A673 (cell line): ENCODE measurements around the gene EMP3. TPM values are rescaled to one million over a fixed set of nuclear protein-coding genes. Genes with fewer than 3 reads are reported as not detected.
"Not testable (repeated sequence)": the region's sequence is repeated elsewhere in the genome, so short reads cannot be mapped to it uniquely, and the experiment has no call there.

Experiments
- BruUV-seq: library from RNA; stranded (reverse); fragments of 400-500 nt; replicated peaks from 2 replicates; lab custom pipeline; 2021; lab: Mats Ljungman, UMichigan
- CTCF ChIA-PET: fragments of 300-600 bp; sonication (Branson Sonifier 250); formaldehyde crosslinking; loops from one replicate; lab custom pipeline; 2022; ENCODE audit warnings: antibody characterized with exemption; lab: Charles Lee
- POLR2A ChIA-PET: fragments of 300-600 bp; sonication (Branson Sonifier 250); formaldehyde crosslinking; loops from one replicate; lab custom pipeline; 2022; ENCODE audit warnings: antibody characterized with exemption; ENCODE audit not compliant: low non-redundant PET; lab: Charles Lee
- DNase-seq: peaks from one replicate; pipeline ENCODE4 v3.0.0-alpha.2; 2015; ENCODE audit warnings: low spot score
- H3K27ac ChIP-seq: fragments of 200-600 bp; sonication (generic); 2 replicates; pipeline ENCODE4 v1.5.1; 2016; ENCODE audit warnings: mixed run types, low read depth, mild to moderate bottlenecking, mixed read lengths, antibody characterized with exemption, low read length; ENCODE audit not compliant: poor library complexity, severe bottlenecking
- H3K27me3 ChIP-seq: fragments of 200-600 bp; sonication (generic); replicated peaks from 2 replicates; pipeline ENCODE4 v1.6.1; 2017; ENCODE audit warnings: mixed run types, low read depth, mild to moderate bottlenecking, mixed read lengths, antibody characterized with exemption, low read length; ENCODE audit not compliant: insufficient read depth, poor library complexity
- H3K36me3 ChIP-seq: fragments of 200-600 bp; sonication (generic); 2 replicates; pipeline ENCODE4 v1.6.1; 2016; ENCODE audit warnings: mixed run types, mild to moderate bottlenecking, mixed read lengths, antibody characterized with exemption, low read length; ENCODE audit not compliant: insufficient read depth, poor library complexity, severe bottlenecking
- H3K4me1 ChIP-seq: fragments of 200-600 bp; sonication (generic); 2 replicates; pipeline ENCODE4 v1.6.1; 2017; ENCODE audit warnings: mixed run types, mild to moderate bottlenecking, mixed read lengths, antibody characterized with exemption, low read length; ENCODE audit not compliant: insufficient read depth, poor library complexity, severe bottlenecking
- H3K4me3 ChIP-seq: fragments of 200-600 bp; sonication (generic); 2 replicates; pipeline ENCODE4 v1.5.1; 2016; ENCODE audit warnings: low read depth, mixed run types, mild to moderate bottlenecking, mixed read lengths, low read length; ENCODE audit not compliant: poor library complexity, severe bottlenecking
- H3K9me3 ChIP-seq: fragments of 200-600 bp; sonication (generic); 2 replicates; pipeline ENCODE4 v1.6.1; 2016; ENCODE audit warnings: mixed run types, low read depth, mild to moderate bottlenecking, mixed read lengths, antibody characterized with exemption, low read length; ENCODE audit not compliant: poor library complexity, severe bottlenecking
- EZH2 ChIP-seq: fragments of 200-600 bp; sonication (generic); IDR thresholded peaks from 2 replicates; pipeline ENCODE4 v1.6.1; 2017; ENCODE audit warnings: borderline replicate concordance, low read depth, mild to moderate bottlenecking, mixed read lengths, antibody characterized with exemption, low read length; ENCODE audit not compliant: poor library complexity, severe bottlenecking
- intact Hi-C: fragments of 100-400 bp; cut with micrococcal nuclease; formaldehyde crosslinking; loops from one replicate; pipeline ENCODE4 v1.10.0; 2022; ENCODE audit not compliant: unreplicated experiment
- total RNA-seq: library from RNA; stranded (reverse); gene quantifications from 2 replicates; pipeline ENCODE4 v1.2.3, GENCODE V29; 2021
- TF ChIP-seq, protein P1 (sequence below): fragments of 300-800, 200-600 bp; sonication (generic); conservative IDR thresholded peaks from 2 replicates; pipeline ENCODE4 v1.5.1; 2017; ENCODE audit warnings: low read depth, mild to moderate bottlenecking, antibody characterized with exemption, low read length, moderate library complexity, mixed read lengths

Gene EMP3
- total RNA-seq, 1 experiment from 2014 or later = 187 TPM

GRCh38 chr19:48371367-48371766 lies 46.0 kb downstream of the EMP3 start:
- intact Hi-C loops = no loop called here
- ChIA-PET POLR2A (no interaction called here), CTCF (interaction anchor here (2.8 kb wide), 1 partner anchor 20 kb away, joined by 10 read pairs; the partner anchor contains the start of gene KDELR1)
- Histone ChIP-seq H3K4me3 (no peak overlapping the region), H3K27me3 (no peaks in the 10 kb centered on the region), H3K9me3 (no peaks in the 10 kb centered on the region), H3K36me3 (no peaks in the 10 kb centered on the region), H3K4me1 (peaks cover 12% of the 10 kb centered on the region), H3K27ac (no peak overlapping the region)
- no TSS peak for BruUV-seq
- TF ChIP-seq, protein P1, sequence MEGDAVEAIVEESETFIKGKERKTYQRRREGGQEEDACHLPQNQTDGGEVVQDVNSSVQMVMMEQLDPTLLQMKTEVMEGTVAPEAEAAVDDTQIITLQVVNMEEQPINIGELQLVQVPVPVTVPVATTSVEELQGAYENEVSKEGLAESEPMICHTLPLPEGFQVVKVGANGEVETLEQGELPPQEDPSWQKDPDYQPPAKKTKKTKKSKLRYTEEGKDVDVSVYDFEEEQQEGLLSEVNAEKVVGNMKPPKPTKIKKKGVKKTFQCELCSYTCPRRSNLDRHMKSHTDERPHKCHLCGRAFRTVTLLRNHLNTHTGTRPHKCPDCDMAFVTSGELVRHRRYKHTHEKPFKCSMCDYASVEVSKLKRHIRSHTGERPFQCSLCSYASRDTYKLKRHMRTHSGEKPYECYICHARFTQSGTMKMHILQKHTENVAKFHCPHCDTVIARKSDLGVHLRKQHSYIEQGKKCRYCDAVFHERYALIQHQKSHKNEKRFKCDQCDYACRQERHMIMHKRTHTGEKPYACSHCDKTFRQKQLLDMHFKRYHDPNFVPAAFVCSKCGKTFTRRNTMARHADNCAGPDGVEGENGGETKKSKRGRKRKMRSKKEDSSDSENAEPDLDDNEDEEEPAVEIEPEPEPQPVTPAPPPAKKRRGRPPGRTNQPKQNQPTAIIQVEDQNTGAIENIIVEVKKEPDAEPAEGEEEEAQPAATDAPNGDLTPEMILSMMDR = no peak
- TF ChIP-seq EZH2 = no peak
- DNase-seq = no peak

- H3K36me3 ChIP-seq, H3K27me3 ChIP-seq, DNase-seq, H3K4me3 ChIP-seq, H3K27ac ChIP-seq, BruUV-seq, H3K9me3 ChIP-seq, intact Hi-C loops, POLR2A ChIA-PET: not testable (repeated sequence)
- CTCF ChIA-PET = interaction anchor here (2.8 kb wide), 1 partner anchor 19 kb away, joined by 10 read pairs; the partner anchor contains the start of gene KDELR1
- H3K4me1 ChIP-seq = peaks cover 12% of the 10 kb centered on the region
These were observed 46.4 kb downstream of the EMP3 start for GRCh38 chr19:48371771-48372170.

DNA sequence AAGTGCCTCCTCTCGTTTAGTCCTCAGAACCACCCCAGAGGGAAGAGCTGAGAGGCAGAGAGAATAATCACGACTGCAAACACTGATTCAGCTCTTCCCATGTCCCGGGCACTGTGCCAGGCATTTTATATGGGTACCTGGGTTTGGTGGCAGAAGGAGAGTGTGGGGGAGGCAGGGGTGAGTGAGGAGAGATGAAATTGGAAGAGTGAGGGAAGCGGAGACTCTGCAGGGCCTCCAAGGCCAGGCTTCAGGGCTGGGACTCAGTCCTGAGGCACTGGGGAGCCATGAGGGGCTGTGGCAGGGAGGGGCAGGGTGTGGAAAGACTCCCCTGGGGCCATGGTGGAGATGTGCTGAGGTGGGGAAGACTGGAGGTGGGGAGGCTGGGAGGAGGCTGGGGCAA lies 47.6 kb downstream of the EMP3 start:
- no peaks in the 10 kb centered on the region for H3K9me3 ChIP-seq
- no TSS peak for BruUV-seq
- TF ChIP-seq, protein P1 = no peak
- TF ChIP-seq EZH2 = no peak
- ChIA-PET POLR2A (no interaction called here), CTCF (interaction anchor here (2.8 kb wide), 1 partner anchor 18 kb away, joined by 10 read pairs; the partner anchor contains the start of gene KDELR1)
- no peaks in the 10 kb centered on the region for H3K36me3 ChIP-seq
- intact Hi-C loops = no loop called here
- DNase-seq = peak; percentile 78
- H3K4me3 ChIP-seq = no peak overlapping the region
- peak overlapping the region; percentile 0 for H3K27ac ChIP-seq
- no peaks in the 10 kb centered on the region for H3K27me3 ChIP-seq
- H3K4me1 ChIP-seq = peaks cover 12% of the 10 kb centered on the region

GRCh38 chr19:48373567-48373966 lies 48.2 kb downstream of the EMP3 start:
- no TSS peak for BruUV-seq
- Histone ChIP-seq H3K27ac (no peak overlapping the region), H3K27me3 (no peaks in the 10 kb centered on the region), H3K36me3 (no peaks in the 10 kb centered on the region), H3K9me3 (no peaks in the 10 kb centered on the region), H3K4me3 (no peak overlapping the region), H3K4me1 (peaks cover 12% of the 10 kb centered on the region)
- no peak for DNase-seq
- ChIA-PET POLR2A (interaction anchor here (0.7 kb wide), 1 partner anchor 118 kb away, joined by 5 read pairs; the partner anchor contains the start of gene CARD8), CTCF (interaction anchor here (2.8 kb wide), 1 partner anchor 17 kb away, joined by 10 read pairs; the partner anchor contains the start of gene KDELR1)
- TF ChIP-seq, protein P1 = no peak
- no peak for TF ChIP-seq EZH2
- intact Hi-C loops = no loop called here
